ENCODE results near the gene TSHZ2. TPM values are rescaled to one million over a fixed set of nuclear protein-coding genes. Genes with fewer than 3 reads are reported as not detected.
"Not testable (repeated sequence)": the region's sequence is repeated elsewhere in the genome, so short reads cannot be mapped to it uniquely, and the experiment has no call there.

TSHZ2 gene
- total RNA-seq, 1 donor from 2014 or later: 51.9 TPM

DNA sequence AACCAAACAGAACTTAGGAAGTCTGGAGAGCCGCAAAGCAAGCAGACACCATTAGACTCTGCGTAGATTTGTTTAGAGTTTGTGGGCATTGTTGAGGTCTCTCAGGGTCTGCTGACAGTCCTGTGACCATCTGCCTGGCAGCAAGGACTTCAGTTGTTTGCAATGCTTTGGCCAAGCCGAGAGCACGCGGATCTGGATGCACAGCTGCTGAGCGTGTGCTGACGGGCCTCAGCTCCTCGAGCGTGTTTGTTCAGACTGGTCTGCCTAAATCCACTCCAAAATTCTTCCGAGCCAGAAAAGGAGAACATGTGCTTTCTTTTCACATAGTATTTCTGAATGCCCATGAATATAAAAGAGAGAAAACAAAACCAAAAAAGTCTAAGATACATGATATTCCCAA is 462.5 kb downstream of the TSHZ2 start:
- no peak overlapping the region for H3K27ac ChIP-seq
- intact Hi-C loops (cut with DNase I): no loop called here
- H3K27me3 ChIP-seq: no peaks in the 10 kb centered on the region
- H3K4me3 ChIP-seq: no peak overlapping the region
- TF ChIP-seq, protein P1, sequence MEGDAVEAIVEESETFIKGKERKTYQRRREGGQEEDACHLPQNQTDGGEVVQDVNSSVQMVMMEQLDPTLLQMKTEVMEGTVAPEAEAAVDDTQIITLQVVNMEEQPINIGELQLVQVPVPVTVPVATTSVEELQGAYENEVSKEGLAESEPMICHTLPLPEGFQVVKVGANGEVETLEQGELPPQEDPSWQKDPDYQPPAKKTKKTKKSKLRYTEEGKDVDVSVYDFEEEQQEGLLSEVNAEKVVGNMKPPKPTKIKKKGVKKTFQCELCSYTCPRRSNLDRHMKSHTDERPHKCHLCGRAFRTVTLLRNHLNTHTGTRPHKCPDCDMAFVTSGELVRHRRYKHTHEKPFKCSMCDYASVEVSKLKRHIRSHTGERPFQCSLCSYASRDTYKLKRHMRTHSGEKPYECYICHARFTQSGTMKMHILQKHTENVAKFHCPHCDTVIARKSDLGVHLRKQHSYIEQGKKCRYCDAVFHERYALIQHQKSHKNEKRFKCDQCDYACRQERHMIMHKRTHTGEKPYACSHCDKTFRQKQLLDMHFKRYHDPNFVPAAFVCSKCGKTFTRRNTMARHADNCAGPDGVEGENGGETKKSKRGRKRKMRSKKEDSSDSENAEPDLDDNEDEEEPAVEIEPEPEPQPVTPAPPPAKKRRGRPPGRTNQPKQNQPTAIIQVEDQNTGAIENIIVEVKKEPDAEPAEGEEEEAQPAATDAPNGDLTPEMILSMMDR (IDR thresholded peaks at IDR 0.05): no peak
- H3K36me3 ChIP-seq: no peaks in the 10 kb centered on the region
- H3K9me3 ChIP-seq: no peaks in the 10 kb centered on the region
- DNase-seq (ENCODE audit: low spot score in 2 of 2): no peak
- H3K4me1 ChIP-seq: no peaks in the 10 kb centered on the region

DNA sequence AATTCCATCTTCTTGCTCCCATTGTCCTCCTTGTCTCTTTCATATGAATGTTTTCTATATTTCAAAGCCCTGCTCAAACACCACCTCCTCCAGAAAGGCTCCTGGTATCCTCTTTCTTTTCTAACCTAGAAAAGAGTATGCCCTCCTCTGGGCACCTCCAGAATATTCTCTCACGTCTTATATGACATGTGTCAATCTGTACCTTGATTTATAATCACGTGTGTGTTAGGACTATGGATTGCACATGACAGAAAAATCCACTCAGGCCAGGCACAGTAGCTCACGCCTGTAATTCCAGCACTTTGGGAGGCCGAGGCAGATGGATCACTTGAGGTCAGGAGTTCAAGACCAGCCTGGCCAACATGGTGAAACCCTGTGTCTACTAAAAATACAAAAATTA is 464.8 kb downstream of the TSHZ2 start:
- DNase-seq (ENCODE audit: low spot score in 2 of 2); H3K27me3 ChIP-seq; H3K36me3 ChIP-seq; H3K27ac ChIP-seq; H3K9me3 ChIP-seq; H3K4me1 ChIP-seq; intact Hi-C loops (cut with DNase I); H3K4me3 ChIP-seq: not testable (repeated sequence)

DNA sequence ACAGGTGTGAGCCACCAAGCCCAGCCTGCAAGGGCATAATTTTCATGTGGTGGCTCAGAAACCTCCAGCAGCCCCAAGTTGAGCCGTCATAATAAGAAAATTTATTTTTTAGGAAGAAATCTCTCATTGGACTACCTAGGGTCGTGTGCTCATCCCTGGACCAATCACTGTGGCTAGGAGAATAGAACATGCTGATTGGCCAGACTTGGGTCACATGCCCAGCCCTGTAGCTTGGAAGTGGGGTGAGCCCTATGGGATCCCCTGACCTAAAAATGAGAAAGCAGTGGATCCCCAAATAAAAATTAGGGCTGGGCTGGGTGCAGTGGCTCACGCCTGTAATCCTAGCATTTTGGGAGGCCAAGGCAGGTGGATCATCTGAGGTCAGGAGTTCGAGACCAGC is 466.2 kb downstream of the TSHZ2 start:
- intact Hi-C loops (cut with DNase I): no loop called here
- no peaks in the 10 kb centered on the region for H3K9me3 ChIP-seq
- no peaks in the 10 kb centered on the region for H3K36me3 ChIP-seq
- no peak for DNase-seq (ENCODE audit: low spot score in 2 of 2)
- TF ChIP-seq, protein P1 (IDR thresholded peaks at IDR 0.05): no peak
- no peaks in the 10 kb centered on the region for H3K4me1 ChIP-seq
- H3K27ac ChIP-seq: no peak overlapping the region
- no peaks in the 10 kb centered on the region for H3K27me3 ChIP-seq
- no peak overlapping the region for H3K4me3 ChIP-seq

DNA sequence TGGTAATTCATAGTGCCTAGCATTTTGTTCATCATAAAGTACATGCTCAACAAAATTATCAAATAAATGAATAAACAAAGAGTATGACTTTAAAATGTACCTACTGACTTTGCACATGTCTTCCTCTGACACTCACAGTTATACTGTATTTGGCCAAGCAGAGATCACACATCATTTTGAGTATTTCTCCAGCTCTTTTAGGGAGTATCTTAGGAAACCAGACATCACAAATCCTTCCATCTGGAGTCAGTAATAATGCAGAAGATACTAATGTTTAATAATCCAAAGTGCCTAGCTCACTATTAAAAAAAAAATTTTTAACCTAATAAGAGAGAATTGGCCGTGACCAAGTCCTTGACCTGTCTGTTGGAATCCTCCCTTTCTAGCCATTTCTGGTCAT is 466.9 kb downstream of the TSHZ2 start:
- TF ChIP-seq, protein P1 (IDR thresholded peaks at IDR 0.05): no peak
- H3K36me3 ChIP-seq: no peaks in the 10 kb centered on the region
- no peaks in the 10 kb centered on the region for H3K27me3 ChIP-seq
- H3K27ac ChIP-seq: no peak overlapping the region
- no peaks in the 10 kb centered on the region for H3K9me3 ChIP-seq
- no peak for DNase-seq (ENCODE audit: low spot score in 2 of 2)
- no peaks in the 10 kb centered on the region for H3K4me1 ChIP-seq
- intact Hi-C loops (cut with DNase I): no loop called here
- no peak overlapping the region for H3K4me3 ChIP-seq

DNA sequence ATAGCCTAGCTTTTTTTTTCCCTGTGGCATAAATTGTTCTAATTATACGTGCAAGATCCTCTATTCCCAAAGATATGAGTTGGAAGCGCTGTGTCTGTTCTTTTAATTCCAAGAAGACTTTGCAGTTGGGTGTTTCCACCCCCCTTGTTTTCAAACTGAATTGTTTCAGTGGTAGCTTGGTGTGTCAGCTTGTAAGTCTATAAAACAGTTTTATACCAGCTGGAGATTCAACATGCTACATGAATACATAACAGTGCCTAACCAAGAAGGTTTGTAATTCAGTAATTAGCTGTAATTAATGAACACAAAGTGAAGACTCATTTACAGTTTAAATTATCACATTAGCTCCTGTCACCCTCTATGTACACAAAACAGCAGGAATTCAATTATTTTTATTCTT is 467.5 kb downstream of the TSHZ2 start:
- no peaks in the 10 kb centered on the region for H3K36me3 ChIP-seq
- H3K4me3 ChIP-seq: no peak overlapping the region
- H3K27ac ChIP-seq: no peak overlapping the region
- no peaks in the 10 kb centered on the region for H3K9me3 ChIP-seq
- TF ChIP-seq, protein P1 (IDR thresholded peaks at IDR 0.05): no peak
- H3K4me1 ChIP-seq: no peaks in the 10 kb centered on the region
- no peak for DNase-seq (ENCODE audit: low spot score in 2 of 2)
- no peaks in the 10 kb centered on the region for H3K27me3 ChIP-seq
- intact Hi-C loops (cut with DNase I): no loop called here

DNA sequence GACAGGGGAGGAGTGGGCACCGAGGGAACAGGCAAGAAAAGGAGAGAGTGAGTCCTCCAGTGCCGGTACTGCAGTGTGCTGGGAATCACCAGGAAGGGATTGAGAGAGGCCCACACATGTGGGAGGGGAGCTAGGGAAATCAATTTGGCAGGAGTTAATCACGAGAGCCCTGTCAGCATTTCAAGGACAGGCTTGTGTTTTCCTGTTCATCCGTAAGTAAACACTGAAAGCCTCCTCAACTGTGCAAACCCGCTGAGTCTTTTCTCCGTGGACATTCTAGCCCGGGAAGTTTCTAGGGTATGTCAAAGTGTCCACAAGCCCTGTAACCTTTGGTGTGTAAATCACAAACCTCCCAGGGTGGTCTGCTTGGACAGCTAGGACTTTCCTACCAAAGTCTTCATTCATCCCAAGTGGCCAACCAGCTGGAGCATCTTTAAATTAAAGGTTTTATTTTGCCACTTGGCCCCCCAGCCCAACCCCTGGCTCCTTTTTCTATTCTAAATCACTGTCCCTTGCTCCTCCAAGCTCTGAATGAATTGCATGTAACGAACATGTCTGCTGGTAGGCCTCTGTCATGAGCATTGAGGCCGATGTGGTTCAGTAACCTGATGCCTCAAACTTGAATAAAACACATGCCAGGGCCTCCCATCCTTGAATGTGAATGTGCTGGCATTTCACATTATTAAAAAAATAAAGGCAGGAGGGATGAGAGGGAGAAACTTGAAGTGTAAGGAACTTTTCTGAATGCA is 472.4 kb downstream of the TSHZ2 start:
- intact Hi-C loops (cut with DNase I): no loop called here
- TF ChIP-seq, protein P1 (IDR thresholded peaks at IDR 0.05): no peak
- Histone ChIP-seq H3K36me3 (no peaks in the 10 kb centered on the region), H3K4me1 (no peaks in the 10 kb centered on the region), H3K9me3 (no peaks in the 10 kb centered on the region), H3K27me3 (no peaks in the 10 kb centered on the region), H3K4me3 (no peak overlapping the region), H3K27ac (no peak overlapping the region)
- no peak for DNase-seq (ENCODE audit: low spot score in 2 of 2)

All from ascending aorta (tissue), 2 donors.